Lower leg skin (tissue), 4 donors: ENCODE measurements around the gene AKR1C2. TPM values are rescaled to one million over a fixed set of nuclear protein-coding genes. Genes with fewer than 3 reads are reported as not detected.
"Not testable (repeated sequence)": the region's sequence is repeated elsewhere in the genome, so short reads cannot be mapped to it uniquely, and the experiment has no call there.

Source experiments
- DNase-seq, 2 donors: peaks; one replicate each; pipeline ENCODE4 v3.0.0-alpha.2; 2019; ENCODE audit warnings: low spot score in 2 of 2
- H3K4me3 ChIP-seq: fragments of 200-600 bp; sonication (generic); 2 replicates; pipeline ENCODE4 v1.5.1; 2017; ENCODE audit warnings: mild to moderate bottlenecking, low read depth; ENCODE audit not compliant: poor library complexity, severe bottlenecking
- POLR2A ChIP-seq, 2 donors: fragments of 450-650 bp; IDR thresholded peaks; one replicate each; pipeline ENCODE4 v1.6.1; 2016 to 2017; ENCODE audit warnings: antibody characterized with exemption in 2 of 2, mild to moderate bottlenecking in 1 of 2, moderate library complexity in 1 of 2
- WGBS, 2 donors: methylation state at CpG; one replicate each; pipeline ENCODE4 v1.1.5; 2018; 5-methylcytosine and 5-hydroxymethylcytosine counted together
- intact Hi-C: fragments of 100-400 bp; cut with DNase I; formaldehyde crosslinking; loops from one replicate; pipeline ENCODE4 v1.15.0; 2023; ENCODE audit warnings: low total_unique reads
- total RNA-seq, 4 donors: library from RNA; depleted of rRNA; stranded (reverse); fragments of >200 nt; gene quantifications; one replicate each; pipeline ENCODE4 v1.1.0, GENCODE V29; 2016
- TF ChIP-seq, protein P1 (sequence below), 3 donors: fragments of 450-650 bp; IDR thresholded peaks; one replicate each; pipeline ENCODE4 v1.5.1; 2016; ENCODE audit warnings: antibody characterized with exemption in 3 of 3, mild to moderate bottlenecking in 3 of 3, moderate library complexity in 2 of 3

Gene AKR1C2
- total RNA-seq, 4 donors from 2014 or later: 9.3 to 27.5 (median 20.1) TPM

- WGBS, 2 donors: 86 to 93% methylated on average over 1 of the region's 1 CpG
- DNase-seq: no peak
- intact Hi-C loops: no loop called here
- H3K4me3 ChIP-seq: no peak overlapping the region
- TF ChIP-seq, protein P1, sequence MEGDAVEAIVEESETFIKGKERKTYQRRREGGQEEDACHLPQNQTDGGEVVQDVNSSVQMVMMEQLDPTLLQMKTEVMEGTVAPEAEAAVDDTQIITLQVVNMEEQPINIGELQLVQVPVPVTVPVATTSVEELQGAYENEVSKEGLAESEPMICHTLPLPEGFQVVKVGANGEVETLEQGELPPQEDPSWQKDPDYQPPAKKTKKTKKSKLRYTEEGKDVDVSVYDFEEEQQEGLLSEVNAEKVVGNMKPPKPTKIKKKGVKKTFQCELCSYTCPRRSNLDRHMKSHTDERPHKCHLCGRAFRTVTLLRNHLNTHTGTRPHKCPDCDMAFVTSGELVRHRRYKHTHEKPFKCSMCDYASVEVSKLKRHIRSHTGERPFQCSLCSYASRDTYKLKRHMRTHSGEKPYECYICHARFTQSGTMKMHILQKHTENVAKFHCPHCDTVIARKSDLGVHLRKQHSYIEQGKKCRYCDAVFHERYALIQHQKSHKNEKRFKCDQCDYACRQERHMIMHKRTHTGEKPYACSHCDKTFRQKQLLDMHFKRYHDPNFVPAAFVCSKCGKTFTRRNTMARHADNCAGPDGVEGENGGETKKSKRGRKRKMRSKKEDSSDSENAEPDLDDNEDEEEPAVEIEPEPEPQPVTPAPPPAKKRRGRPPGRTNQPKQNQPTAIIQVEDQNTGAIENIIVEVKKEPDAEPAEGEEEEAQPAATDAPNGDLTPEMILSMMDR (IDR thresholded peaks at IDR 0.05): no peak
- TF ChIP-seq POLR2A (IDR thresholded peaks at IDR 0.05): no peak
Observed at GRCh38 chr10:4944841-4945240, 58.8 kb downstream of the AKR1C2 start.

DNA sequence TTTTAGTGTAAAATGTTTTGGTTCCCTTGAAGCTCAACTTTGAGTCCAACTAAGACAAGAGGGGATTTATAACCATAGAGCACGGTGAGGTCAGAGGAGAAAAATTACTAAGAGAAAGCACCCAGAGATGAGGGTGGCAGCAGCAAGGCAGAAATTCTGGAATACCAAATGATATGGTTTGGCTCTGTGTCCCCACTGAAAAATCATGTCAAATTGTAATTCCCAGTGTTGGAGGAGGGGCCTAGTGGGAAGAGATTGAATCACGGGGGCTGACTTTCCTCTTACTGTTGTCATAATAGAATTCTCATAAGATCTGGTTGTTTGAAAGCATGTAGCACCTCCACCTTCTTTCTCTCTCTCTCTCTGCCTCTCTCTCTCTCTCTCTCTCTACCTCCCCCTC lies 59.8 kb downstream of the AKR1C2 start:
- intact Hi-C loops: no loop called here
- no peak overlapping the region for H3K4me3 ChIP-seq
- 63 to 71% methylated on average over 2 of the region's 2 CpGs for WGBS, 2 donors

GRCh38 chr10:4943416-4943815 lies 60.2 kb downstream of the AKR1C2 start:
- H3K4me3 ChIP-seq, DNase-seq, intact Hi-C loops: not testable (repeated sequence)

More for the DNA sequence above, 59.8 kb downstream of the AKR1C2 start:
- DNase-seq: no peak
- TF ChIP-seq POLR2A (IDR thresholded peaks at IDR 0.05): no peak
- TF ChIP-seq, protein P1 (IDR thresholded peaks at IDR 0.05): no peak

- DNase-seq, intact Hi-C loops, H3K4me3 ChIP-seq: not testable (repeated sequence)
- WGBS, 2 donors: 42 to 48% methylated on average over 2 of the region's 2 CpGs
Observed at GRCh38 chr10:4942931-4943330, 60.7 kb downstream of the AKR1C2 start.

- DNase-seq: no peak
- WGBS, 2 donors: 36 to 46% methylated on average over 5 of the region's 5 CpGs
- TF ChIP-seq, protein P1 (IDR thresholded peaks at IDR 0.05): no peak
- TF ChIP-seq POLR2A (IDR thresholded peaks at IDR 0.05): no peak
- intact Hi-C loops: no loop called here
- H3K4me3 ChIP-seq: no peak overlapping the region
Observed at GRCh38 chr10:4941540-4942330, 61.9 kb downstream of the AKR1C2 start.

- 93 to 100% methylated on average over 2 of the region's 2 CpGs for WGBS, 2 donors
- intact Hi-C loops, H3K4me3 ChIP-seq, DNase-seq: not testable (repeated sequence)
Observed at GRCh38 chr10:4940909-4941308, 62.7 kb downstream of the AKR1C2 start.

GRCh38 chr10:4940073-4940428 lies 63.6 kb downstream of the AKR1C2 start:
- intact Hi-C loops, DNase-seq, H3K4me3 ChIP-seq: not testable (repeated sequence)
- WGBS, 2 donors: 47 to 69% methylated on average over 6 of the region's 6 CpGs
